Measurements from ENCODE around the gene U2SURP.
"Not testable (repeated sequence)": the region's sequence is repeated elsewhere in the genome, so short reads cannot be mapped to it uniquely, and the experiment has no call there.

U2SURP gene

DNA sequence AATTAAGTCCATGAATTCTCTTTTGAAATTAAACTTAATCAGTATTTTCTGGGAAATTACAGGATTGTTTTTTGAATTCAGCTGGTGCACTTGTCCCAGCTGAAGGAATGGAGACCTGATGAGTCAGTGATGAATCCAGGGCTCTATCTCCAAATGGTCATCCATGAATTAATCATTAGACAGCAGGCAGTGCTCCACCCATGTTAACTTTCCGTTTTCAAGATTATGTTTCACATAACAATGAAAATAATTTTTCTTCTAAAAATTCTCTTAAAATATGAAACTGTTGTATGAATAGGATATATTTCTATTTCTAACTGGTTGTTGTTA is 24.0 kb upstream of the U2SURP start:
- DNase-seq = no peak

DNA sequence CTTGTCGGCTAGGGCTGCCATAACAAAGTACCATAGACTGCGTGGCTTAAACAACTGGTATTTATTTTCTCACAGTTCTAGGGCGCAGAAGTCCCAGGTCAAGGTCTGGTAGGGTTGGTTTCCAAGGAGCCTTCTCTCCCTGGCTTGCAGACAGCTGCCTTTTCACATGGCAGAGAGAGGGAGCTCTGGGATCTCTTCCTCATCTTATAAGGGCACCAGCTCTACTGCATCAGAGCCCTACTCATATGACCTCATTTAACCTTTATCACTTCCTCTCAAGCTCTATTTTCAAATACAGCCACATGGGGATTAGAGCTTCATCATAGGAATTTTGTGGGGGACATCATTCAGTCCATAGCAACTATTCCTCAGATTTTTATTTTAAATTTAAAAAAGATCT is 20.3 kb upstream of the U2SURP start:
- DNase-seq = no peak

DNA sequence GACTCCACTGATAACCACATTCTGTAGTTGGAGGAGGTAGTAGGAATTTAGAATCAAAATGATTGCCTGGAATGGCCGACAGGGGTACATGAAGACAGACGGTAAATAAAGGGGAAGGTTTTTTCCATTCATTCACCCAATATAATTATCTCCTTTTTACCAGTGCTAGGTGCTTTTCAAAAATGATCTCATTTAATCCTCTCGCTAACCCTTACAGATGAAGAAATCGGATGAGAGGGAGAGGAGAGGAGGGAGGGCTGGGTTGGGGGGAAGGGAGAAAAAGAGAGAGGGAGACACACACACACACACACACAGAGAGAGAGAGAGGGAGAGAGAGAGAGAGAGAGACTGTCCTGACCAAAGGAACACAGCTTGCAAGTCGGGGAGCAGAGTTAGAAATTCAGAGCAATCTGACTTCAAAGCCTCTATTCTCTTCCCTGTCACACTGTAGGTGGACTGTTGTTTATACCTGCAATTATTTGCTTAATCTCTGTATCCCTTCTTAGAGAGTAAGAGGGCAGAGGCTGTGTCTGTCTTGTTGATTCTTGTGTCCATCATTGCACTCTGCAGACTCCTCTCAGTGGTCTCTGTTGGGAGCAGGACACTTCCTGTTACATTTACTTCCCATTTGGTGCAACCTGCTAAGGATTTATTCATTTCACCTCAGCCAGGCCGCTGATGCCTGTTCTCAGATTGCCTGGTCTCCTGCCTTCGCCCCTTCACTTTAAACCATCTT is 19.2 kb upstream of the U2SURP start:
- no peak for DNase-seq

- DNase-seq = no peak
Observed at GRCh38 chr3:142983318-142983717, 18.1 kb upstream of the U2SURP start.

GRCh38 chr3:142984255-142984654 is 17.1 kb upstream of the U2SURP start:
- DNase-seq = no peak

GRCh38 chr3:142987080-142987700 is 14.2 kb upstream of the U2SURP start:
- no peak for DNase-seq

- DNase-seq = no peak
Observed at GRCh38 chr3:142987707-142988106, 13.7 kb upstream of the U2SURP start.

- DNase-seq = not testable (repeated sequence)
Observed at GRCh38 chr3:142988221-142988620, 13.1 kb upstream of the U2SURP start.

GRCh38 chr3:142988826-142989225 is 12.5 kb upstream of the U2SURP start:
- not testable (repeated sequence) for DNase-seq

GRCh38 chr3:142990721-142991120 is 10.6 kb upstream of the U2SURP start:
- DNase-seq = no peak

DNA sequence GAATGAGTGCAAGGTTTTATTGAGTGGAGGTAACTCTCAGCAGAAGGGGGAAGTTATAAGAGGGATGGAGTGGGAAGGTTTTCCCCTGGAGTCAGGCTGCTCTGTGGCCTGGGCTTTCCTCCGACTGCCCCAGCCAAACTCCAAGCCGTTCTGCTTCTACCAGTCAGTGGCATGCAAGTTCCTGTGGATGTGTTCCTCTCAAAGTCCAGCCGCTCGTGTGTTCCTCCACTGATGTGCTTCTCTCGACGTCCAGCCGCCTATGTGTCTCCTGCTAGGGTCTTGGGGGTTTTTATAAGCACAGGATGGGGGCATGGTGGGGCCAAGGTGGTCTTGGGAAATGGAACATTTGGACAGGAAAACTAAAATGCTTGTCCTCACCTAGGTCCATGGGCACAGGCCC is 9.0 kb upstream of the U2SURP start:
- no peak for DNase-seq

DNA sequence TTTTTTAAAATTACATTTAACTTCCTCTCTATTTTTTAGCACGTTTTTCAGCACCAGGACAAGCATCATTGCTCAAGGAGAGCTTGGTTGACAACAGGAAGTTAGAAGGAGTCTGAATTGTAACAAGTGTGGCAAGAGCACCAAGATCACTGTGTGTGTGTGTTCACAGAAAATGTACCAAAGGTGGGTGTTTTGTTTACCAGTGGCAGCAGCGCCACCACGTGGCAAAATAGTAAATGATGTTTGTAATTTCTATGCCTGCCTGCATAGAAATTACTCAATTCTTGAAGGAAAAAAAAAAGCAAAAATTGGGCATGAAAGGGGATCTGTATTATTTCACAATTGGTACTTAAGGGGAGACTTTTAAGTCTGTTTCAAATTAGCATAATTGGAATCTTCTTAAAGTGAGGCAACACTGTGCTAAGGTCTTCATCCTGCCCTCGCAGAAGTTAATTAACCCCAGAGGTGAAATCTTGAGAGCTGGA is 7.4 kb upstream of the U2SURP start:
- DNase-seq = peak; percentile 54

- DNase-seq = no peak
Observed at GRCh38 chr3:142997330-142997729, 4.0 kb upstream of the U2SURP start.

- no peak for DNase-seq
Observed at GRCh38 chr3:142998439-142998838, 2.9 kb upstream of the U2SURP start.

- DNase-seq = no peak
Observed at GRCh38 chr3:142999881-143000280, 1.5 kb upstream of the U2SURP start.

GRCh38 chr3:143000528-143000927 is 842 bp upstream of the U2SURP start:
- DNase-seq = no peak

DNA sequence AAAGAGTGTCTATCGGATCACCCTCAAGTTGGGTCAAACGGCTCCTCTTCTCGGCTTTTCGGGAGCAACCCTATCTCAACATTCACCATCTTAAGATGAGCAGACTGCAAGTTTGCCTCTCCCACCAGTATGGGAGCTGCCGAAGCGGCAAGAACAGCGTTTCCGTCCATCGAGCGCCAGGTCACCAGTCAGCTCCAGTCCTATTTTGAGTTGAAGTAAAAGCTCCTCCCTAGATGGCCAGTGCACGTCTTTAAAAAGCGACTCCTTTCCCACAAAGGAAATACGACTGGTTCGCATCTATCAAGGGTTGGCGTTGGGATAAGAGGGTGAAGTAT is 369 bp upstream of the U2SURP start:
- DNase-seq = no peak

DNA sequence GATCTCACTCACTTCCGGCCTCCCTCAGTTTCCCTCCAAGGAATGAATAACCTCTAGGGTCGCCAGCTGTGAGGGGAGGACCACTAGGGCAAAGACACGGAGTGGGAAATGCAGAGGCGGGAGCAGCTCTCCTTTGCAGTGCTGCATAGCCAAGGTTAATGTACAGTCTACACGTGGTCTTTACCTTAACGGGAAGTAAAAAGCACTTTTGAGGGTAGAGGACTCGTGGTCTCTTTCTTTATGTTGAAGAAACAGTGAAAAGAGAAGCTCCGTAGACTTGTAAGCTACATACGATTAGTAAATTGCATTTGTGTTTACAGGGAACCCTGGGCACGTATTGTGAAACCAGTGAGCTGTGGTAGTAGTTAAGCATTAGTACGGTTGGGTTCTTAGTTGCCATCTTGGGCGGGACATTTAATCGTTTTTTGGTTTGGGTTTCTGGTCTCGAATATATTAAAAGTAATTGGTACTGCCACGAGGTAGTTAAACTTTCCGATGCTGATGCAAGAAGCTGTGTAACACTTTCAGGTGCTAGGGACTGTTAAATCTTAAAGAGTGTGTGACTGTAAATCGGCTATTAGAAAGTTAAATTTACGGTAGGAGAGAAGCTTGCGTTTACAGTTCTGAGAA is 828 bp downstream of the U2SURP start:
- peak; percentile 4 for DNase-seq

- no peak for DNase-seq
Observed at GRCh38 chr3:143002727-143003126, 1.4 kb downstream of the U2SURP start.

GRCh38 chr3:143004823-143005222 is 3.5 kb downstream of the U2SURP start:
- DNase-seq = no peak

DNA sequence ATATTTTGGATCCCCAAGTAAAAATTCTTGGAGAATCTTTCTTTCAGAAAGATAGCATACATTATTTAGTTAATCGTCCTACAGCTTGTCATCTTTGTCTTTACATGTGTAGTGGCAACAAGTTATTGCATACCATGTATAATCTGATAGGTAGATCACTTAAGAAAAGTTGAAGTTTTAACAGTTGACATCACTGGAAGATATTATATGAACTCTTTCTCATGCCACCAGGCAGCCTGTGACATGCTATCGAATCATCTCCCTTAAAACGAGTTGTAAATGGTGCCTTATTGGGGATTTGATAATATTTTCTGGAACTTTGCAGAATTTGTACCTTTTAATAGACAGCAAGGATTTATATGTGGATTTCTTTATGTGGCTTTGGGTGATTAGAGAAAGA is 8.7 kb downstream of the U2SURP start:
- DNase-seq = no peak

DNA sequence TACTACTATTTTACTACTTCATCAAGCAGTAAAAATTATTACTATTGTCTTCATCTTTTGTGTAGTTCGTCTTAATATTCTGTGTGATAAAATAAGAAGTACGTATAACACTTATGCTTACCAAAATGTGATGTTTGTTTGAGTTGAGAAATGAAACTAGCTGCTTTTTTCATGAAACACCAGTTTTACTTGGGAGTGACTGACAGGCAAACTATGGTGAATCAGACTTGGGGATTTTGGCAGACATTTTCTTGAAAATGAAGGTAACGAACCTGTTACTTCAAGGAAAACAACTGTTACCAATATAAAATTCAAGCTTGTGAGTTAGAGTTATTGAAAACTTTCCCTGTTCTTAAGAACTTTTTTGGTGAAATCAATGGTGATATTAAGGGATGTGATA is 10.3 kb downstream of the U2SURP start:
- no peak for DNase-seq

GRCh38 chr3:143014921-143015320 is 13.6 kb downstream of the U2SURP start:
- no peak for DNase-seq

DNA sequence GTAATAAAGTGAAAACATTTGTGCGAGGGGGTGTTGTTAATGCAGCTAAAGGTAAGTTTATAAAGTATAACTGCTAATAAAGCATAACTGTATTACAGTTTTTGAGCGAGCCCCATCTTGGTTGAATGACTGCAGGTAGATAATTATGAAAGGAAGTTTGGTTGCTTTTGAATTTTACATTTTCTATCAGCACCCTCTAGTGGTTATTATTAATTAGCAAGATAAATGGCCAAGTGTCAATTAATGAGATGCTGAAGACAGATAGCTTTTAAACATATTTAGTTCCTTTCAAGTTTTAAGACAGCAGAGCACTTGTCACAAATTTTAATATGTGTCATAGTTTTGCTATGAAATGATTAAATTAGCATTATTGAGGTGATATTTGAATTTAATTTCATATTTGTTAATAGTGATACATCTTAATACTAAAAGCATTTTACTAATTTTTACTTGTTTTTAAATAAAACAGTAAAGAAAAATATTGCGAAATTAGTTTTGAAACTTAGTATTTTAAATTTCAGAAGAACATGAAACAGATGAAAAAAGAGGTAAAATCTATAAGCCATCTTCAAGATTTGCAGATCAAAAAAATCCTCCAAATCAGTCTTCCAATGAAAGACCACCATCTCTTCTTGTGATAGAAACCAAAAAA is 15.1 kb downstream of the U2SURP start:
- no peak for DNase-seq

Measured in CD4-positive, alpha-beta T cell treated with Interferon gamma for 1 hour (primary cell).